CMK (cell line): Measurements from ENCODE around the gene UFD1.

Experiments
- DNase-seq: peaks from one replicate; pipeline ENCODE4 v3.0.0-alpha.2; 2010; ENCODE audit warnings: low read depth

UFD1 gene

DNA sequence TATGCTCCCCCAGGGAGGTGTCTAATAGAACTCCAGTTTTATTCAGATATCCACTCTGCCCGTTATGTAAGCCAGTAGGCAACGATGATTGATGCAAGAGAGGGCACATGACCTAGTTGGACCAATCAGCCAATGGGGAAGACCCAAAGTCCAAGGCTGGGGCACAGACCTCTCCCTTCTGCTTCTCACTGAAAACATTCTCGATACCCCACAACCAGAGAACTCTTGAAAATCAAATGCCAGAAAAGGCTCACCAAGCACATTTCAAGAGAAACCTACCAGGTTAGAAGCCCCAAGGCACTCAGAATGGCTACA, 54.9 kb downstream of the UFD1 start:
- no peak for DNase-seq

DNA sequence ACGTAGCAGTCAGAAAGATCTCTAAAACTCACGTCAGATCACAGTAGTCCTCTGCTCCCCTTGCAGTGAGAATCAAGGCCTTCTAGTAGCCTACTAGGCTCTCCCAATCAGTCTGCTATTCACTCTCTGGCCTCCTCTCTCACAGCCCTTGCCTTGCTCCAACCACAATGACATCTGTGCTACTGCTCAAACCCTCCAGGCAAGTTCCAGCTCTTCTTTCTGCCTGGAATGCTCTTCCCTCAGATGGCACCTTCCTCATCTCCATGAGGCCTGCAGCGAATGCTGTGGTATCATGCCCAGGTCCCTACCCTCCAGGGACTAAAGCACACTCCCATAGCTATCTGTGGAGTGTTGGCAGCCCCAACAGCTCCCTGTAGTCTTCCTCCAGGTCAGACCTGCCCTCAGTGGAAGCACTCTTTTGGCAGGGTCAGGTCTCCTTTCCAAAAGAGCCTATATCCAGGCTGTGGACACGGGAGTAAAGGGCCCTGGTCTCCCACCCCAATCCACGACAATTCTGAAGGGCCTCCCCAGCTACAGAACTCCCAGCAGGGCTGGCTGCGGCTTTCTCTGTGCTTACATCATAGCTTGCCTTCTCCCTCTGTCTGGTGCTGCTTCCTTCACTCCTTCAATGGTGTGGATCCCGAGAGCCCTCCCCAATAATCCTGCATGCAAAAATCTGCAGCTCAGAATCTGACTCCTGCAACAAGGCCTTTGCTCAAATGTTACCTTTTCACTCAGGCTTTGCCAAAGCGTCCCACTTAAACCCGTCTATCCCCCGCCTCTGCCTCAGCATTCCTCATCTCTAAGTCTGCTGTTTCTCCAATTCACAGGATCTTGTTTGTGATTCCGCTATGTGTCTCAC, 56.3 kb downstream of the UFD1 start:
- no peak for DNase-seq

DNA sequence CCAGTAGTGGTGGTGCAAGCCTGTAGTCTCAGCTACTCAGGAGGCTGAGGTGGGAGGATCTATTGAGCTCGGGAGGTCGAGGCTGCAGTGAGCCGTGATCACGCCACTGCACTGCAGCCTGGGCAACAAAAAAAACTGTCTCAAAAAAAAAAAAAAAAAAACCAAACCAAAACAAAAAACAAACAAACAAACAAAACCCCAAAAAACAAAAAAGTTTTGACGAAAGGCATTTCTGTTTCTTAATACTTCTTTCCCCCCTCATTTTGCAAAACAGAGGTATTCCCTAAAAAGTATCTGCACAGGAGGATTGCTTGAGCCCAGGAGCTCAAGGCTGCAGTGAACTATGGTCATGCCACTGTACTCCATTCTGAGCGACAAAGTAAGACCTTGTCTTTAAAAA, 58.7 kb downstream of the UFD1 start:
- DNase-seq = no peak

DNA sequence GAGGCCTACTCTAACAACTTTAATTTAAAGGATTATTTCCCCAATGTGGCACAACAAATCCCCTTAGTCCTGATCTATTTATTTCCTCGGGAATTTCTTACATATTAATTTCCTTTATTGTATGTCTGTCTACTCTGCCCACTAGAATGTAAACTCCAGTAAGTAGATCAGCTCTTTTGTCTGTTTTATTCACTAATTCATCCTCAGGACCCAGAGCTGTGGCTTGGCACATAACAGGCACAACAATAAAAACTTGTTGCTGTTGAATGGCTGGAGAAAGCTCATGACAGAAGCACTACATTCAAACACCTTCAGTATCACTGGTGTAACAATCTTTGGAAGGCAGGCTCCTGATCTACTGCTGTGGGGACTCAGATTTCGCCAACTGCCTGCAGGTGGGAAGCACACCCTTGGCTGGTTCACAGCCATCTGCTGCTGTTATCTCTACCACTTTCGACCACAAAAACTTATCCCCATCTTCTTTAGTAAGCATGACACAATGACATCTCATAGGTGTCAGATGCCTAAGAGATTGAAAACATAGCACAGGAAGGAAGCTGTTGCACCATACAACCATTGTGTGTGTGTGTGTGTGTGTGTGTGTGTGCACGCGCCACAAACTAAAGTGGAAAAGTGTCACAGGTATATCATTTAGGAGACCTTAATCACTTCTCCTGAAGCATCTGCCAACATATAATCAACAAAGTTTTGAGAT, 59.4 kb downstream of the UFD1 start:
- DNase-seq = no peak

DNA sequence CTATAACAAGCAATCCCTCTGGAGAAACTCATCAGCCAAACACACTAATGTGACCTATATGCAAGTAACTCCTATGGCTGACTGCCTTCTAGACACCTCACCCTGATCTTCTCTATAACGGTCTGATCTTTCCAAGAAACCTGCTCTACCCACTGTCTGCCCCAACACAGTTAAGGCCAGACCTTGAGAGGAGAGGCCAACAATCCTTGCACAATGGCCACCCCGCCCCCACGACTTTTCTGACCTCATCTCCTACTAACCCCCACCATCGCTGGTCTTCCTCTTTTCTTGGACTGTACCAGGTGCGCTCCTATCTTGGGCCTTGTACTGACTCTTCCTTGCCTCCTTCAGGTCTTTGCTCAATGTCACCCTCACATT, 59.9 kb downstream of the UFD1 start:
- DNase-seq = no peak

DNA sequence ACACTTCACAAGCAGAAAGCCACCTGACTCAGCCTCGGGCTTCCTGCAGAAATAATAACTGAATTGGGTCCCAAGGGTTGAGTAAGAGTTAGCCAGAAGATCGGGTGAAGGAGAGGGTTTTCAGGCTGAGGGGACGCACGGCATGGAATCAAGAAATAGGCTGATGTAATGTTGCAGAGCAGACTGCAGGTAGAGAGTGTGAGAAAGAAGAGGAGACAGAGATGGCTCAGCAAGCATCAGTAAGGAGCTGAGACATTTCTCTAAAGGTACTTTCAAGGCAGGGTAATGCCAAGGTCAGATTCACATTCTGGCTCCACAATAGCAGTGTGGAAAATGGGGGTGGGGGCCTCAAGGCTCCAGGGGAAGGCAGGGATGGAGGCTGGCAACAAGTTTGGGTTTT, 66.1 kb downstream of the UFD1 start:
- no peak for DNase-seq

DNA sequence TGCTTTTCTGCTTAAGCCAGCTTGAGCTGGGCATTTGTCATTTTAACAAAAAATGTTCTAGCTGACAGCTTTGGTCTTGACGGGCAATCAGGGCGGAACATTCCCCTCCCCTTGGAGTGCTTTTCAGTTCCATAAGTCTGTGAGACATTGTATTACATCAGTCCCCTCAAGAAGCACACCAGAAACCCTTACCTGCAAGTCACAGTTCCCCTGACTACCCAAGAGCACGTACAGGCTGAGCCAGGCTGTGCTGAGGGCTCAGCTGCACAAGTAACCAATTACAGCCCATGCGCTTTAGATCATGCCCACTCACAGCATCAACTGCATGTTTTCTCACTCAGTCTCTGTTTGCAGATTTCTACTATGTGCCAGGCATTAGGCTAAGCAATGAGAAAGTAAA, 66.5 kb downstream of the UFD1 start:
- no peak for DNase-seq

DNA sequence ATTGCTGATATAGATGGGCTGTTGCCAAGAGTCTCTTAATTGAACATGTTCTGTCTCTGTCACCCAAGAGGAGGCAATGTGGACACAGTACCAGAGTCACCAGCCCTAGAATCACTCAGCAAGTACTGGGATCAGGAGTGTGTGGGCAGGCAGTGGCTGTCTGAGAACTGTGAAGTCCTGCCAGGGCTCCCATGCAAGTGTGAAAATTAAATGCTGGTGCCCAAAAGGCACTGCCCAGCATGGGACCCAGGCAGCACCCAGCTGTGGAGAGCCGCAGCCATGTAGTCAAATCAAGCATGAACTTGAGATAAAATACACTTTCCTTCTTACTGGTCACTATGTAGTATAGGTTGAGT, 67.3 kb downstream of the UFD1 start:
- no peak for DNase-seq

DNA sequence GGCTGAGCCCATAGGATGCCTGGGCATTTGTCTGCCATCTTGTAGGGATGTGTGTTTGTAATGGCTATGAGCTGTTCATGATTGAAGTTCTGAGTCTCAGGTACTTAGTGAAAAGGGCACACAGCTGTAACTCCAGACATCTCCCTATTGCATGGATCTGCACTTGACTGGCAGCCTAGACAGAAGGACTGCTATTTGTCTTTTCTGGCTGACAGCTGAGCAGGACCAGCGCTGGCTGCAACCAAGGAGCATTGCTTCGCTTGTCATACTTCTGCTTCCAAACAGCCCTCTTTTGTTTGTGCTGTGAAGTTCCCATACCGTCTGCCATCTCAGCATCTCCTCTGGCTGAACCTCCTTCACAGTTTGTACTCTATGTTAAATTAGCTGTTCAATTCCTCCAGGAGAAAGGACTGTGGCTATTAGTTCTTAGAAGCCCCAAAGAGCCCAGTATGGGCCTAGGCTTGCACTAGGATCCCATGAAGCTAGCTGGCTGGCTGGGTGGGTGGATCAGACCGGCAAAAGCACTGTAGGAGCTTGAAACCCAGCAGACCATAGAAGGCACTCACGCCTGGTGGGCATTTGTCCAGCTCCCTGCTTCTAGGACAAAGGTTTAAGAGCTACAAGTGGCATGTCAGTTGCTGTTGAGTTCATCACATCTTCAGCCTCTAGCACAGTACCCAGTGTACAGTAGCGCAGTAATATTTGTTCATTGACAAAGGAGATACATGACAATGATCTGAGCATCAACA, 67.9 kb downstream of the UFD1 start:
- no peak for DNase-seq

DNA sequence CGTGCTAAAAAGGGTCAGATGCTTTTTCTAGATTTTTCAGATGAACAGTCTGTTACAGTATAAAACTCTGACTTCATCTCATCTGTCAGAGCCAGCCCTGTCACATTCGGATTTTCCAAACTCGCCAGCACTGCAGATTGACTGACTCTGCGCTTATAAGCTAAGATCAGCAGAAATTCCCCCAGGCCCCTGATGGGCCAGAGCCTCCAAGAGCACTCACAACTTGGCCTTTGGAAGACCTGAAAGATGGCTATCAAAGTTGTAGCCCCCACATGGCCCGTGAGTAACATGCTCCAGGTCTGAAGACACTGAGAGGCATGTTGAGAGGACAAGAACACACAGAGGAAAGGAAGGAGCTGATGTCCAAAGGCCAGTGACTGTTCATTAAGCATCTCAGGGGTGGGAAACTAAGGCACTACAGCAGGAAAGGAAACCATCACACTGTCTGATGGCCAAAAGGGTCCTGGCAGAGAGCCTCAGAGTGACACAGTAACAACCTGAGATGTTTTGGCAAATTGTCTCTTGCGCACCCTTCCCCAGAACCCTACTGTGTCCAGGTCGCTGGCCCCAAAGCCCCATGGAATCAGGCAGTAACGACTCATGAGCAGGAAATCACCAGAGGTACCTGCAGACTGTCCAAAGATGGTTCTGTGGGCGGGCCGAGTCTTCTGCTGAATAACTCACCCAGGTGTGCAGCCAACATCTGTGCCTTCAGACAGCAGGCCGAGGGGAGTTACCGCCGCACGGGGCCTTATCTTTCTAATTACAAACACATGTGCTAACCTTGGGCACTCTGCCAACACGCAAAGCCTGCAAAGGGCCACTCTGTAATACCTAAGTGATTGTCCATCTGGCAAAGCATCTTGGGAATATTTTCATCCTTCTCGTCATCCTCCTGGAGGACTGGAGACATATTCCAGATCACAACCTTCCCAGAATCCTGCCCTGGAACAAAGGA, 71.1 kb downstream of the UFD1 start:
- no peak for DNase-seq

DNA sequence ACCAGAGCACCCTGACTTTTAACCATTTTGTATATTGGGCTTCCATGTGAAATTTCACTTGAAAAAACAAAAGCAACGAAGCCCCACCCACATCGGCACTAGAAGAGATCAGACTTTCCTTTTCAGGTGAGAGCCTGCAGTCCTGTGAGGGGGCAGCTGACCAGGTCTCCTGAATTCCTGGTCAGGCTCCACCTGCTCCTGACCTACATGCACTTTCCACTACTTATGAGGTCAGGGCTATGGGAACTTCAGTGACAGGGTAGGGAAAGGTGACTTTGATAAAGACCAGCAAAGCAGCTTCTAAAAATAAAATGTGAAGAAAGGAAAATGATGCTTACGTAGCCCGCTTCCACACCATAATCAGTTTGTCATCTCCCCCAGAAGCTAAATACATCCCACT, 72.1 kb downstream of the UFD1 start:
- DNase-seq = no peak

DNA sequence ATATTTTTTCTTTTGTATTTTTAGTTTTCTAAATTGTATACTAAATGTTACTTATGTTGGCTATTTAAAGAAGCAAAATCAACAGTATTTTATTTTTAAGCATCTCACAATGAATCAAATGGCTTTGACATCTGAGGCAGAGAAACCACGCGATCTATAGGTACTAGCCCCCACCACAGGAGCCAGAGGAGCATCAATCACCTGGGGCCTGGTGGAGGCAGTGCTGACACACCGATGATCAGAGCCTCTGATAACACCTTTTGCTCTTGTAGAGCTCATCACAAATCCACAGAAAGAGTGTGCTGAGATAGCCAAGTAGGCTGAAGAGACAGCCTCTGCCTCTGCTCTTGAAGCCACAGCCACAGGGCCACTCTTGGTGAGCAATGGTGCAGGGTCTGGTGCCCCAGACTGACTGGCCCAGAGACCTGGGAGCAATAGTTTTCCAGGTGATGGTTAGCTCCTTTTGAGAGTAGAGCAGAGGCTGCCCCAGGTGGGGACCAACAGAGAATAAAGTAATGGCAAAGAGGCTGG, 72.6 kb downstream of the UFD1 start:
- DNase-seq = no peak

DNA sequence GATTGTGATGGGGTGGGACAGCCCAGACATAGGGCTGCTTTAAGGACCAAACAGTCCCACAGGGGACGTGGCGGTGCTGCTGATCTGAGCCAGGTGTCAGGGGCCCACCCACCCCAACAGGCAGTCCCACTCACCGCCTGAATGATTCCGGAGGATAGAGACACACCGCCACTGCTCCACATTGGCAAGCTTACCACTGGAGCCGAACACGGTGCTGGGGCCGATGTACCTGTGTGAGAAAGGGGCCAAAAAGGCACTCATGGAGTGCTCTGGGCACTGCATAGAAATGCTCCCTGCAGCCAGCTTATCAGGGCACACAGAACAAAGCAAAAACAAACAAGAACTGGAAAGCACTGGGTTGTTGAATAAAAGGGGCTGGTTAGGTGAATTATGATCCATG, 73.3 kb downstream of the UFD1 start:
- DNase-seq = no peak

DNA sequence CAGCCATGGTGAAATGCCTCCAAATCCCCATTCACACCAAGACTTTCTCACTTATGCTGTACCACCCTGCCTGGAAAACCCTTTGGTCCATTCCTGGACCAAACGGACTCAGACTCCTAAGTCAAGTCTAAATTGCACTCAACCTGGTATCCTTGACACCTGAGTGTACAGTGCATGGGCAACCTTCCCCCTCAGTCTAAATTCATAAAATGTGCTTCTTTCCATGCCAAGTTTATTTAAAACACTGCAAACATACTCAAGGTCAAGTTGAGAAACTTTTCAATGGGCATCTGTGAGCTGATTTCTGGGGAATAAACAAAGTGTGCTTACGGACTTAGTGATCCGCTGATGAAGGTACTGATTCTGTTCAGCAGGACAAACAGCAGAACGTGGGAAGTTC, 73.9 kb downstream of the UFD1 start:
- no peak for DNase-seq

DNA sequence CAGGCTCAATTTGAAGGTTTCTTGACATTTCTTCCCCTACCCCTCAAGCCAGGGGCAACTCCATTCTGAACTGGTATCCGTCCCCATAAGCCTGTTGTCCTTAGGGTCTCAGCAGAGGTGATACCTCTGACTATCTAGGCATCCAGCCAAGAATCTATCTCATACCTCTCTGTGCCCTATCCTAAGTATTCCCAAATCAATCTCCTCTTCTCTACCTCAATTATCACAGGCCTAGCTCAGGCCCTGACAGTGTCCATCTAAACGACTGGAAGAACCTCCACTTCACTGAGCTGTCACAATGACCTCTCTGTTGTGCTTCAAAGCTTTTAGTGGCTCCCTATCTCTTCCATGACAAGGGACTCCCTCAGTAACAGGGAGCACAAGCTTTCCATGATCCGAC, 74.3 kb downstream of the UFD1 start:
- DNase-seq = no peak

DNA sequence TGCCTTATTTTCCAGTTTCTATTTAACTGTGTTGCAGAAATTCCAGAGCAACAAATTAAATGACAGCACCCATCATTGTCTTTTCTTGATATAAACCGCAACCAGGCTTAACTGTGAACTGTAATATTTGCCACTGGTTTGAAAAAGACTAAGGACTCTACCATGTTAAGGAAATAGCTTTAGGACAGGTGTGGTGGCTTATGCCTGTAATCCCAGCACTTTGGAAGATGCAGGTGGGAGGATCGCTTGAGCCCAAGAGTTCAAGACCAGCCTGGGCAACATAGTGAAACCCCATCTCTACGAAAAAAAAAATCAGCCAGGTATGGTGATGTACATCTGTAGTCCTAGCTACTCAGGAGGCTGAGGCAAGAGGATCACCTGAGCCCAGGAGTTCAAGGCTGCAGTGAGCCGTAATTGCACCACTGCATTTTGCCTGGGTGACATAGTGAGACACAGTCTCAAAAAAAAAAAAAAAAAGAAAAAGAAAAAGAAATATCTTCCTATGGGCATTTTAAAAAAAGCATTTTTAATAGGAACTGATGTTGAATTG, 76.3 kb downstream of the UFD1 start:
- DNase-seq = no peak

DNA sequence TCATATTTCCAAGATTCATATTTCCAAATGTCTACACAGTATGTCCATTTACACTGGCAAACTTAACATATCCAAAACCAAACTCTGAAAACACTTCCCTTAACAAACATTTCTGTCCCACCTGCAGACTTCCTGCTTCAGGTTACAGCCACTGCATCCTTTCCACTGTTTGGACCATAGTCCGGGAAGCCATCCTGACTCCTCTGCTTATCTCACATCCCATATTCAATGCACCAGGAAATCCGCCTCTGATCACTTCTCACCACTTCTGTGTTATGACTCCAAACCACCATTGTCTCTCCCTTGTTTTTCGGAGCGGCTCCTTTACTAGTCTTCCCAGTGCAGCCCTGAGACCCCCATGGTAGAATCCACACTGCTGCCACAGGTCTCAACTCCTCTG, 77.5 kb downstream of the UFD1 start:
- DNase-seq = no peak

DNA sequence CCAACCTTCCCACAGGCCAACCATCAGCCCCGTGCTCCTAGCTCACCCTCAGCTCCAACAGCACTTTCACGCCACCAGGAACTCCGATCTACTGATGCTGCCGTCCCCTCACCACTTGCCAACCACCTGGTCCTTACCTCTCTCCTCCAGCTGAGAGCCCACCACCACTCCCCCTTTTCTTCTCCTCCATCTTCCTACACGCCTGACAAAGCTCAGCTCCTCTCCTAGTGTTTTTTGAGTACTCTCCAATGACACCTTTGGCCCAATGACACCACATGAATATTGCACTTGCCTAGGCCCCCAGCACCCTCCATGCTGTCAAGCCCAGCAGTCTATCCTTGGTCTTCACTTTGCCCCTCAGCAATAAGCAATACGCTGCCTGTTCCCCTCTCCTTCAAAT, 78.1 kb downstream of the UFD1 start:
- DNase-seq = no peak
